Measurements from ENCODE around the gene HIVEP3.

Gene HIVEP3

DNA sequence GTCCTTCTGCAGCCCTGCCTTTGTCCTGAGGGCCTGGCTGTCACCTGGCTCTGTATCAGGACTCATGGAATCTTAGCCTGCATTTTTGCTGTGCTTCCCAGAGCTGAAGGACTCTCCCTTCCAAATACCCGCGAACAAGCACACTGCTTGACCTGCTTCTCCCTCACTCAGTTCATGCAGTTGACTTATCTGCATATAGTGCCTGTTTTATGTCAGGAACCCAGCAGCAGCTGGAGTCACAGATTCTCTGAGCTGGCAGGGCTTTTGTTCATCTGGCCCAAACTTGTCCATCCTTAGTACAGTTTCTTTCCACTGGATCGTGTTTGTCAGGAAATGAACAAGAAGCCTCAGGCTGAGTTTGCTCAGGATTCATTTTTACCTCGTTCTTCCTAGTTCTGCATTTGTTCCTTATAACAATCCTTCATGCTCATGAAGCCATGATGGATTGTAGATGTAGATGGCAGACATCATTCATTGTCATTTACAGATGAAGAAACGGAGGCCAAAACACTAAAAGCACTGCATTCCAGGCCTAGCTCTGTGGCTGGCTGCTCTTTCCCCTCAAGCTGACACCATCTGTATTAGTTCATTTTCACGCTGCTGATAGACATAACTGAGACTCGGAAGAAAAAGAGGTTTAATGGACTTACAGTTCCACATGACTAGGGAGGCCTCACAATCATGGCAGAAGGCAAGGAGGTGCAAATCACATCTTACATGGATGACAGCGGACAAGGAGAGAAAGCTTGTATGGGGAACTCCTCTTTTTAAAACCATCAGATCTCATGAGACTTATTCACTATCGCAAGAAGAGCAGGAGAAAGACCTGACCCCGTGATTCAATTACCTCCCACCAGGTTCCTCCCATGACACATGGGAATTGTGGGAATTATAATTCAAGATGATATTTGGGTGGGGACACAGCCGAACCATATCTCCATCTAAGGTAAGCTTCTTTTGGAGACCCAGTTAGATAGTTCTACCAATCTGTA is 150.9 kb downstream of the HIVEP3 start:
- TF ChIP-seq SIN3A (IDR thresholded peaks at IDR 0.05; ENCODE audit: borderline replicate concordance, insufficient read depth, low read length) (no peak), POLR2AphosphoS5 (IDR thresholded peaks at IDR 0.05; ENCODE audit: low read depth, low read length) (no peak), REST (IDR thresholded peaks at IDR 0.05; ENCODE audit: insufficient read depth in 1 of 2, low read depth in 2 of 2, low read length in 2 of 2) (no peak), TAF1 (IDR thresholded peaks at IDR 0.05; ENCODE audit: borderline replicate concordance, insufficient read depth, low read length) (no peak), FOXP2 (optimal IDR thresholded peaks at IDR 0.05; ENCODE audit: borderline replicate concordance, extremely low read depth, extremely low read length, insufficient read depth) (no peak)

DNA sequence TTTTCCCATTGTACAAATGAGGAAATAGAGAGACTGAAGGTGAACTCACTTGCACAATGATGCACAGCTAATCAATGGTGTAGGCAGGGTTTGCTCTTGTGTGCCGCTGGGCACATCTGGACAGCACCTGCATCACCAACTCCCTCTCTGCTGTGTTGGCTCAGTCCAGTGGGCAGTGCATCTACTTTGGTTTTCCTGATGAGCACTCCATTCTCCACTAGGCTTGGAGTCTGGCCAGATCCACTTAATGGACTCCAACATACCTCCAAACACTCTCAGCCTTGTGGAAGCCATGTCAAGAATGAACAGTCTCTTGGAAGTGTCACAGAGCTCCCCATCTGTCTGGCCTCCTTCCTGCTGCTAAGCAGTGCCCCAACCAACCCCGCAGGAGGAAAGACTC is 152.2 kb downstream of the HIVEP3 start:
- TF ChIP-seq SIN3A (IDR thresholded peaks at IDR 0.05; ENCODE audit: borderline replicate concordance, insufficient read depth, low read length), result no peak
- no peak for TF ChIP-seq TAF1 (IDR thresholded peaks at IDR 0.05; ENCODE audit: borderline replicate concordance, insufficient read depth, low read length)
- no peak for TF ChIP-seq POLR2AphosphoS5 (IDR thresholded peaks at IDR 0.05; ENCODE audit: low read depth, low read length)
- no peak for TF ChIP-seq FOXP2 (optimal IDR thresholded peaks at IDR 0.05; ENCODE audit: borderline replicate concordance, extremely low read depth, extremely low read length, insufficient read depth)
- TF ChIP-seq REST (IDR thresholded peaks at IDR 0.05; ENCODE audit: insufficient read depth in 1 of 2, low read depth in 2 of 2, low read length in 2 of 2), result no peak

DNA sequence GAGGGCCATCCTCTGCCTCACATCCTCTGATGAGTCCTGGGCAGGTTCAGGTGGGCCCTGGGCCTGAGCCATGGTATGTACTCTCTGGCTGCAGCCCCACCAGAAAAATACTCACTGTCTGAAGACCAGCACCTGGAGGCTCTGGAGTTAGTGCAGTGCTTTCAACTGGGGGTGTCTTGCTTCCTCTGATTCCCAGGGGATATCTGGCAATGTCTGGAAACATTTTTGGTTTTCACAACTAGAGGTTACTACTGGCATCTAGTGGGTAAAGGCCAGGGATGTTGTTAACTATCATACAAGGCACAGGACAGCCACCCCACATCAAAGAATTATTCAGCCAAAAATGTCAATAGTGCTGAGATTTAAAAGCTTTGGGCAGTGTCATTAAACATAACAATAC is 152.7 kb downstream of the HIVEP3 start:
- TF ChIP-seq FOXP2 (optimal IDR thresholded peaks at IDR 0.05; ENCODE audit: borderline replicate concordance, extremely low read depth, extremely low read length, insufficient read depth), result no peak
- no peak for TF ChIP-seq POLR2AphosphoS5 (IDR thresholded peaks at IDR 0.05; ENCODE audit: low read depth, low read length)
- no peak for TF ChIP-seq TAF1 (IDR thresholded peaks at IDR 0.05; ENCODE audit: borderline replicate concordance, insufficient read depth, low read length)
- no peak for TF ChIP-seq REST (IDR thresholded peaks at IDR 0.05; ENCODE audit: insufficient read depth in 1 of 2, low read depth in 2 of 2, low read length in 2 of 2)
- TF ChIP-seq SIN3A (IDR thresholded peaks at IDR 0.05; ENCODE audit: borderline replicate concordance, insufficient read depth, low read length), result no peak

- TF ChIP-seq SIN3A (IDR thresholded peaks at IDR 0.05; ENCODE audit: borderline replicate concordance, insufficient read depth, low read length) (no peak), TAF1 (IDR thresholded peaks at IDR 0.05; ENCODE audit: borderline replicate concordance, insufficient read depth, low read length) (no peak), POLR2AphosphoS5 (IDR thresholded peaks at IDR 0.05; ENCODE audit: low read depth, low read length) (no peak), FOXP2 (optimal IDR thresholded peaks at IDR 0.05; ENCODE audit: borderline replicate concordance, extremely low read depth, extremely low read length, insufficient read depth) (no peak), REST (IDR thresholded peaks at IDR 0.05; ENCODE audit: insufficient read depth in 1 of 2, low read depth in 2 of 2, low read length in 2 of 2) (no peak)
Measured at GRCh38 chr1:41765152-41765551, 153.6 kb downstream of the HIVEP3 start.
